Measurements from ENCODE around the gene PREPL.

- TF ChIP-seq, protein P1, sequence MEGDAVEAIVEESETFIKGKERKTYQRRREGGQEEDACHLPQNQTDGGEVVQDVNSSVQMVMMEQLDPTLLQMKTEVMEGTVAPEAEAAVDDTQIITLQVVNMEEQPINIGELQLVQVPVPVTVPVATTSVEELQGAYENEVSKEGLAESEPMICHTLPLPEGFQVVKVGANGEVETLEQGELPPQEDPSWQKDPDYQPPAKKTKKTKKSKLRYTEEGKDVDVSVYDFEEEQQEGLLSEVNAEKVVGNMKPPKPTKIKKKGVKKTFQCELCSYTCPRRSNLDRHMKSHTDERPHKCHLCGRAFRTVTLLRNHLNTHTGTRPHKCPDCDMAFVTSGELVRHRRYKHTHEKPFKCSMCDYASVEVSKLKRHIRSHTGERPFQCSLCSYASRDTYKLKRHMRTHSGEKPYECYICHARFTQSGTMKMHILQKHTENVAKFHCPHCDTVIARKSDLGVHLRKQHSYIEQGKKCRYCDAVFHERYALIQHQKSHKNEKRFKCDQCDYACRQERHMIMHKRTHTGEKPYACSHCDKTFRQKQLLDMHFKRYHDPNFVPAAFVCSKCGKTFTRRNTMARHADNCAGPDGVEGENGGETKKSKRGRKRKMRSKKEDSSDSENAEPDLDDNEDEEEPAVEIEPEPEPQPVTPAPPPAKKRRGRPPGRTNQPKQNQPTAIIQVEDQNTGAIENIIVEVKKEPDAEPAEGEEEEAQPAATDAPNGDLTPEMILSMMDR (IDR thresholded peaks at IDR 0.05), result no peak
- no peak for TF ChIP-seq POLR2A (IDR thresholded peaks at IDR 0.05)
Observed at GRCh38 chr2:44291281-44292248, 69.7 kb downstream of the PREPL start.

All from lower leg skin (tissue), 3 donors.